ENCODE data around the gene UBD. TPM values are rescaled to one million over a fixed set of nuclear protein-coding genes. Genes with fewer than 3 reads are reported as not detected.

Gene UBD
- total RNA-seq, 1 donor from 2014 or later: 1.9 TPM

- no peak for TF ChIP-seq CTCF (IDR thresholded peaks at IDR 0.05; ENCODE audit: unreplicated experiment)
- Mint-ChIP-seq H3K9me3 (ENCODE audit: low read depth) (no peaks in the 10 kb centered on the region), H3K36me3 (ENCODE audit: insufficient read depth) (no peaks in the 10 kb centered on the region), H3K27me3 (peaks cover 19% of the 10 kb centered on the region), H3K4me1 (ENCODE audit: low read depth) (no peaks in the 10 kb centered on the region), H3K4me3 (ENCODE audit: low read depth) (no peak overlapping the region), H3K27ac (no peak overlapping the region)
- no peak for DNase-seq (ENCODE audit: low spot score, unreplicated experiment)
Observed at GRCh38 chr6:29590218-29590808, 30.8 kb upstream of the UBD start.

GRCh38 chr6:29589423-29590048 is 30.0 kb upstream of the UBD start:
- no peaks in the 10 kb centered on the region for H3K9me3 Mint-ChIP-seq (ENCODE audit: low read depth)
- peak; percentile 90 for TF ChIP-seq CTCF (IDR thresholded peaks at IDR 0.05; ENCODE audit: unreplicated experiment)
- no peaks in the 10 kb centered on the region for H3K36me3 Mint-ChIP-seq (ENCODE audit: insufficient read depth)
- H3K4me3 Mint-ChIP-seq (ENCODE audit: low read depth): no peak overlapping the region
- H3K27ac Mint-ChIP-seq: no peak overlapping the region
- H3K4me1 Mint-ChIP-seq (ENCODE audit: low read depth): no peaks in the 10 kb centered on the region
- DNase-seq (ENCODE audit: low spot score, unreplicated experiment): peak; percentile 27
- H3K27me3 Mint-ChIP-seq: peaks cover 22% of the 10 kb centered on the region

GRCh38 chr6:29584821-29585220 is 25.3 kb upstream of the UBD start, which contains the start of gene OR2H2:
OR2H2 (plus strand) TSS chr6:29585121; CDS start chr6:29587945, 2,824 bp downstream.
- DNase-seq (ENCODE audit: low spot score, unreplicated experiment): no peak
- Mint-ChIP-seq H3K4me1 (ENCODE audit: low read depth) (no peaks in the 10 kb centered on the region), H3K36me3 (ENCODE audit: insufficient read depth) (no peaks in the 10 kb centered on the region), H3K4me3 (ENCODE audit: low read depth) (no peak within 1 kb of the TSS), H3K9me3 (ENCODE audit: low read depth) (no peaks in the 10 kb centered on the region), H3K27me3 (peaks cover 21% of the 10 kb centered on the region), H3K27ac (no peak within 1 kb of the TSS)
- TF ChIP-seq CTCF (IDR thresholded peaks at IDR 0.05; ENCODE audit: unreplicated experiment): no peak

- no peak overlapping the region for H3K4me3 Mint-ChIP-seq (ENCODE audit: low read depth)
- DNase-seq (ENCODE audit: low spot score, unreplicated experiment): no peak
- peaks cover 2% of the 10 kb centered on the region for H3K4me1 Mint-ChIP-seq (ENCODE audit: low read depth)
- no peak overlapping the region for H3K27ac Mint-ChIP-seq
- peaks cover 21% of the 10 kb centered on the region for H3K27me3 Mint-ChIP-seq
- no peaks in the 10 kb centered on the region for H3K36me3 Mint-ChIP-seq (ENCODE audit: insufficient read depth)
- H3K9me3 Mint-ChIP-seq (ENCODE audit: low read depth): no peaks in the 10 kb centered on the region
- no peak for TF ChIP-seq CTCF (IDR thresholded peaks at IDR 0.05; ENCODE audit: unreplicated experiment)
Observed at GRCh38 chr6:29577544-29577943, 18.0 kb upstream of the UBD start.

GRCh38 chr6:29576056-29576455 is 16.5 kb upstream of the UBD start:
- H3K9me3 Mint-ChIP-seq (ENCODE audit: low read depth): no peaks in the 10 kb centered on the region
- DNase-seq (ENCODE audit: low spot score, unreplicated experiment): no peak
- peaks cover 2% of the 10 kb centered on the region for H3K4me1 Mint-ChIP-seq (ENCODE audit: low read depth)
- no peaks in the 10 kb centered on the region for H3K36me3 Mint-ChIP-seq (ENCODE audit: insufficient read depth)
- TF ChIP-seq CTCF (IDR thresholded peaks at IDR 0.05; ENCODE audit: unreplicated experiment): no peak
- no peak overlapping the region for H3K4me3 Mint-ChIP-seq (ENCODE audit: low read depth)
- no peak overlapping the region for H3K27ac Mint-ChIP-seq
- peaks cover 31% of the 10 kb centered on the region for H3K27me3 Mint-ChIP-seq

Data from progenitor cell of endocrine pancreas (in vitro differentiated cells).